Endothelial cell of umbilical vein (primary cell): ENCODE measurements around the gene SLC16A7. TPM values are rescaled to one million over a fixed set of nuclear protein-coding genes. Genes with fewer than 3 reads are reported as not detected.

ENCODE experiments used
- BruUV-seq: library from RNA; stranded (reverse); fragments of 400-500 nt; replicated peaks from 2 replicates; lab custom pipeline; 2021; lab: Mats Ljungman, UMichigan
- CTCF ChIA-PET: fragments of 300-600, 350-600 bp; sonication (Branson Sonifier 250); formaldehyde crosslinking; loops from one replicate; lab custom pipeline; 2021; ENCODE audit warnings: antibody characterized with exemption, inconsistent platforms; lab: Charles Lee
- POLR2A ChIA-PET: fragments of 300-600, 350-600 bp; sonication (Branson Sonifier 250); formaldehyde crosslinking; loops from one replicate; lab custom pipeline; 2021; ENCODE audit warnings: antibody characterized with exemption, inconsistent platforms; lab: Charles Lee
- DNase-seq: peaks from one replicate; pipeline ENCODE4 v3.0.0-alpha.2; 2011; ENCODE audit warnings: low read depth, low spot score
- FAIRE-seq: peaks from 2 replicates; lab custom pipeline; 2011; peaks lifted over from hg19 to GRCh38; lab: Jason Lieb, UNC
- H2AFZ ChIP-seq: 2 replicates; pipeline ENCODE4 v1.6.0; 2012; ENCODE audit warnings: low read depth, low read length, control low read depth, inconsistent platforms
- H3K27ac ChIP-seq: 2 replicates; pipeline ENCODE4 v1.5.1; 2011; ENCODE audit warnings: low read depth, mild to moderate bottlenecking, control low read depth, low read length, moderate library complexity; ENCODE audit not compliant: insufficient read depth
- H3K27me3 ChIP-seq, 2 experiments: 2 replicates each; pipeline versions ENCODE4 v1.6.0 to v1.6.1; 2011; ENCODE audit warnings: low read length in 2 of 2, mixed read lengths in 1 of 2; ENCODE audit not compliant: control insufficient read depth in 2 of 2, insufficient read depth in 2 of 2
- H3K36me3 ChIP-seq, 2 experiments: 2 replicates in 1 of 2; 3 replicates in 1 of 2; pipeline ENCODE4 v1.5.1; 2011; ENCODE audit warnings: low read length in 2 of 2, mild to moderate bottlenecking in 1 of 2, moderate library complexity in 1 of 2; ENCODE audit not compliant: control insufficient read depth in 2 of 2, insufficient read depth in 2 of 2; ENCODE audit errors: extremely low read depth in 1 of 2
- H3K4me1 ChIP-seq: 3 replicates; pipeline ENCODE4 v1.5.1; 2011; ENCODE audit warnings: mild to moderate bottlenecking, low read length; ENCODE audit not compliant: control insufficient read depth, insufficient read depth; ENCODE audit errors: extremely low read depth
- H3K4me2 ChIP-seq: 2 replicates; pipeline ENCODE4 v1.6.1; 2011; ENCODE audit warnings: low read length, control low read depth, mixed read lengths; ENCODE audit not compliant: insufficient read depth
- H3K4me3 ChIP-seq, 3 experiments: fragments of 200-600 bp in 1 of 3; sonication (generic), shearing (Covaris generic) in 1 of 3; replicated peaks in 1 of 3; 2 replicates each; pipeline ENCODE4 v1.5.1; 2011 to 2016; ENCODE audit warnings: control low read depth in 3 of 3, low read length in 3 of 3, mild to moderate bottlenecking in 2 of 3, inconsistent platforms in 1 of 3, low read depth in 1 of 3, moderate library complexity in 1 of 3; ENCODE audit not compliant: insufficient read depth in 1 of 3
- H3K79me2 ChIP-seq: 2 replicates; pipeline ENCODE4 v1.6.0; 2012; ENCODE audit warnings: low read length, inconsistent platforms; ENCODE audit not compliant: control insufficient read depth, insufficient read depth
- H3K9ac ChIP-seq: replicated peaks from 2 replicates; pipeline ENCODE3; 2011; ENCODE audit warnings: low read length, control low read depth; ENCODE audit not compliant: insufficient read depth; ENCODE audit errors: extremely low read depth
- H3K9me1 ChIP-seq: replicated peaks from 3 replicates; pipeline ENCODE4 v1.6.0; 2011; ENCODE audit warnings: mild to moderate bottlenecking, low read length; ENCODE audit not compliant: control insufficient read depth, insufficient read depth; ENCODE audit errors: extremely low read depth
- H3K9me3 ChIP-seq: replicated peaks from 2 replicates; pipeline ENCODE4 v1.5.1; 2012; ENCODE audit warnings: low read length, inconsistent platforms; ENCODE audit not compliant: control insufficient read depth, insufficient read depth
- H4K20me1 ChIP-seq: replicated peaks from 2 replicates; pipeline ENCODE3; 2011; ENCODE audit warnings: mild to moderate bottlenecking, low read length; ENCODE audit not compliant: control insufficient read depth, insufficient read depth; ENCODE audit errors: extremely low read depth
- CTCF ChIP-seq, 2 donors: IDR thresholded peaks; 1 replicate in 1 of 2; 2 replicates in 1 of 2; pipeline ENCODE4 v1.5.1; 2011; ENCODE audit warnings: low read length in 2 of 2, mild to moderate bottlenecking in 2 of 2, moderate library complexity in 2 of 2, control low read depth in 1 of 2, inconsistent platforms in 1 of 2, low read depth in 1 of 2; ENCODE audit not compliant: insufficient read depth in 1 of 2; ENCODE audit errors: extremely low read depth in 1 of 2
- EZH2 ChIP-seq: IDR thresholded peaks from 2 replicates; pipeline ENCODE4 v1.6.1; 2012; ENCODE audit warnings: borderline replicate concordance, low read depth, mild to moderate bottlenecking, moderate library complexity, low read length, inconsistent platforms; ENCODE audit not compliant: severe bottlenecking
- FOS ChIP-seq: IDR thresholded peaks from 2 replicates; pipeline ENCODE4 v1.6.1; 2011; ENCODE audit warnings: mild to moderate bottlenecking, low read length, moderate library complexity, borderline replicate concordance; ENCODE audit not compliant: insufficient read depth
- GATA2 ChIP-seq: IDR thresholded peaks from 2 replicates; pipeline ENCODE4 v1.7.0; 2011; ENCODE audit warnings: low read depth, mild to moderate bottlenecking, moderate library complexity, mixed read lengths, low read length; ENCODE audit not compliant: insufficient read length, insufficient read depth
- JUN ChIP-seq: IDR thresholded peaks from 2 replicates; pipeline ENCODE4 v1.6.1; 2011; ENCODE audit warnings: borderline replicate concordance, low read depth; ENCODE audit not compliant: insufficient read length, insufficient read depth
- MAX ChIP-seq: IDR thresholded peaks from 2 replicates; pipeline ENCODE4 v1.6.1; 2011; ENCODE audit not compliant: insufficient read depth, insufficient read length
- MYC ChIP-seq: IDR thresholded peaks from one replicate; pipeline ENCODE4 v1.6.1; 2011; ENCODE audit warnings: mild to moderate bottlenecking, low read depth, low read length
- POLR2A ChIP-seq: IDR thresholded peaks from 2 replicates; pipeline ENCODE4 v1.6.1; 2012; ENCODE audit warnings: low read depth, mild to moderate bottlenecking, control low read depth, low read length
- POLR2AphosphoS5 ChIP-seq: IDR thresholded peaks from 2 replicates; pipeline ENCODE4 v1.6.1; 2012; ENCODE audit warnings: low read depth, mild to moderate bottlenecking, control low read depth, low read length, moderate library complexity; ENCODE audit not compliant: insufficient read depth
- dilution Hi-C: fragments of 300-500 bp; cut with MboI; formaldehyde crosslinking; loops from one replicate; pipeline ENCODE4 v1.15.0; 2019; ENCODE audit warnings: low sequenced_read_pairs; ENCODE audit not compliant: extremely low pct_ligation_motif_present
- intact Hi-C: fragments of 100-400 bp; cut with micrococcal nuclease; formaldehyde crosslinking; loops from one replicate; pipeline ENCODE4 v1.10.0; 2022
- polyA plus RNA-seq, 4 experiments: library from polyadenylated mRNA; depleted of rRNA in 3 of 4; stranded (reverse) in 3 of 4; unstranded in 1 of 4; fragments of >200 nt; gene quantifications; 2 replicates each; pipeline versions ENCODE4 v1.2.1 to v1.2.3, GENCODE V29; 2011 to 2012; ENCODE audit warnings: missing spikeins in 1 of 4
- total RNA-seq: library from RNA; stranded (reverse); gene quantifications from 2 replicates; pipeline ENCODE4 v1.2.3, GENCODE V29; 2021

The SLC16A7 gene
- total and polyA plus RNA-seq, 2 donors (not counting 3 experiments of a cell fraction or from before 2014, with no cell fraction given) = 2.9 to 8.9 TPM

GRCh38 chr12:59652130-59652529 is 56.3 kb downstream of the SLC16A7 start:
- ChIA-PET POLR2A (interaction anchor here (1.2 kb wide), 1 partner anchor 56 kb away, joined by 3 read pairs; the partner anchor contains the start of gene SLC16A7), CTCF (interaction anchor here (0.8 kb wide), 1 partner anchor 13 kb away, joined by 3 read pairs; no protein-coding TSS in a partner anchor)
- no peaks in the 10 kb centered on the region for H4K20me1 ChIP-seq
- no peak overlapping the region for H3K4me2 ChIP-seq
- intact Hi-C loops = no loop called here
- BruUV-seq = no TSS peak
- TF ChIP-seq JUN = no peak
- TF ChIP-seq EZH2 = no peak
- no peak for TF ChIP-seq MYC
- no peak for TF ChIP-seq MAX
- no peak for TF ChIP-seq CTCF (IDR thresholded peaks at IDR 0.05; ENCODE audit: extremely low read depth in 1 of 2, insufficient read depth in 1 of 2, low read depth in 1 of 2, low read length in 2 of 2)
- no peak for TF ChIP-seq POLR2A
- TF ChIP-seq GATA2 = no peak
- TF ChIP-seq POLR2AphosphoS5 = no peak
- TF ChIP-seq FOS = no peak
- DNase-seq = no peak
- dilution Hi-C loops = no loop called here
- H3K4me3 ChIP-seq = no peak overlapping the region
- H3K9ac ChIP-seq = no peak overlapping the region
- H3K27me3 ChIP-seq = no peaks in the 10 kb centered on the region
- H3K36me3 ChIP-seq = no peaks in the 10 kb centered on the region
- H3K27ac ChIP-seq = no peak overlapping the region
- FAIRE-seq = no peak
- H3K4me1 ChIP-seq = peaks cover 2% of the 10 kb centered on the region
- no peaks in the 10 kb centered on the region for H3K9me1 ChIP-seq
- H2AFZ ChIP-seq = no peak overlapping the region
- H3K9me3 ChIP-seq = no peaks in the 10 kb centered on the region
- no peaks in the 10 kb centered on the region for H3K79me2 ChIP-seq
